ENCODE results near the gene METTL8. TPM values are rescaled to one million over a fixed set of nuclear protein-coding genes. Genes with fewer than 3 reads are reported as not detected.

The METTL8 gene
- total and polyA plus RNA-seq, 2 of the 13 experiments (the other 11 are each of a cell fraction or from before 2014, with no cell fraction given) = 18.6 to 68.2 TPM

DNA sequence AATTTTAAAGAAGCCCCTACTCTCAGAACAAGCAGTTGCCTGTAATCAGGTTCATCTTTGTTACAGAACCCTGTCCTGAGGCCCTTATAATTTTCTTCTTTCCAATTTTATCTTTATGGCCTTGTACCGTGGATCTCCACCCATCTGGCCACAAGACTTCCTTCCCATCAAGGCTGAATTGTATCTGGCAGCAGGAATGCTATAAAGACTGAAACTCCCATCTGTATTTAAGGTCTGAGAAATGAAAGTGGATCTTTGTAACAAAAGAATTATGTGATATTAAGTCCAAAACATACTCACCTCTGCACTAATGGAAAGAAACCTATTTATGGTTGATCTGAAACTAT lies 91.8 kb downstream of the METTL8 start:
- 96% methylated on average over 1 of the region's 1 CpG for WGBS (ENCODE audit: low lambda C conversion rate)
- TF ChIP-seq RARG (CRISPR knock-in tag; IDR thresholded peaks at IDR 0.05; ENCODE audit: low read depth) (no peak), TBL1XR1 (IDR thresholded peaks at IDR 0.05; ENCODE audit: borderline replicate concordance, low read length, partially characterized antibody) (no peak), KAT7 (CRISPR knock-in tag; IDR thresholded peaks at IDR 0.05; ENCODE audit: borderline replicate concordance) (no peak), SALL1 (CRISPR knock-in tag; IDR thresholded peaks at IDR 0.05) (no peak), SRF (IDR thresholded peaks at IDR 0.05; ENCODE audit: low read depth, low read length) (no peak), SIX4 (CRISPR knock-in tag; IDR thresholded peaks at IDR 0.05) (no peak), ZNF562 (CRISPR knock-in tag; IDR thresholded peaks at IDR 0.05; ENCODE audit: borderline replicate concordance) (no peak), ZNF337 (CRISPR knock-in tag; IDR thresholded peaks at IDR 0.05; ENCODE audit: borderline replicate concordance, low read depth) (no peak), ZNF709 (CRISPR knock-in tag; IDR thresholded peaks at IDR 0.05) (no peak), ZNF660 (CRISPR knock-in tag; IDR thresholded peaks at IDR 0.05; ENCODE audit: borderline replicate concordance, low read depth) (no peak), MTA3 (CRISPR knock-in tag; IDR thresholded peaks at IDR 0.05) (no peak), FLYWCH1 (CRISPR knock-in tag; IDR thresholded peaks at IDR 0.05) (no peak), ASH2L (IDR thresholded peaks at IDR 0.05; ENCODE audit: insufficient read length, low read depth, low read length) (no peak), HNRNPLL (IDR thresholded peaks at IDR 0.05; ENCODE audit: low read depth, low read length, poor library complexity, severe bottlenecking) (no peak)
- TF ChIP-seq, protein P1, sequence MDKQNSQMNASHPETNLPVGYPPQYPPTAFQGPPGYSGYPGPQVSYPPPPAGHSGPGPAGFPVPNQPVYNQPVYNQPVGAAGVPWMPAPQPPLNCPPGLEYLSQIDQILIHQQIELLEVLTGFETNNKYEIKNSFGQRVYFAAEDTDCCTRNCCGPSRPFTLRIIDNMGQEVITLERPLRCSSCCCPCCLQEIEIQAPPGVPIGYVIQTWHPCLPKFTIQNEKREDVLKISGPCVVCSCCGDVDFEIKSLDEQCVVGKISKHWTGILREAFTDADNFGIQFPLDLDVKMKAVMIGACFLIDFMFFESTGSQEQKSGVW (CRISPR knock-in tag; IDR thresholded peaks at IDR 0.05; ENCODE audit: borderline replicate concordance) = no peak
- TF ChIP-seq, protein P2, sequence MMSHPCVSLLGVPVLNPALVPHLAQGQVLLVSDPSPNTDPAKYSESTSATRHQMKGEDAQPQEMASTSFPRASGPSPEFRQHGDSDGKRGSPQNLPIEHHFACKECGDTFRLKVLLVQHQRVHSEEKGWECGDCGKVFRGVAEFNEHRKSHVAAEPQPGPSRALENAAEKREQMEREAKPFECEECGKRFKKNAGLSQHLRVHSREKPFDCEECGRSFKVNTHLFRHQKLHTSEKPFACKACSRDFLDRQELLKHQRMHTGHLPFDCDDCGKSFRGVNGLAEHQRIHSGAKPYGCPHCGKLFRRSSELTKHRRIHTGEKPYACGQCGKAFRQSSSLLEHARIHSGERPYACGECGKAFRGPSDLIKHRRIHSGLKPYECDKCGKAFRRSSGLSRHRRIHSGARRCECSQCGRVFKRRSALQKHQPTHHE (CRISPR knock-in tag; IDR thresholded peaks at IDR 0.05; ENCODE audit: borderline replicate concordance) = no peak
- no TSS peak for BruUV-seq (replicated peaks)

More for the DNA sequence above, 91.8 kb downstream of the METTL8 start:
- no peak overlapping the region for H3K9ac ChIP-seq (ENCODE audit: insufficient read depth, low read depth, low read length)
- FAIRE-seq (no peak), DNase-seq (ENCODE audit: low spot score) (no peak), ATAC-seq (no peak)
- in situ Hi-C loops (cut with HindIII; ENCODE audit: extremely low pct_ligation_motif_present, low pct_unique_long_range_greater_than_20kb) = no loop called here
- H2AFZ ChIP-seq (ENCODE audit: low read length) = no peak overlapping the region
- H3K36me3 ChIP-seq (replicated peaks in 1 of 2; ENCODE audit: control insufficient read depth in 1 of 2, insufficient read depth in 2 of 2, low read length in 2 of 2) = no peaks in the 10 kb centered on the region; a peak in 2 of 5 replicates
- H3K9me3 ChIP-seq (ENCODE audit: low read length) = no peaks in the 10 kb centered on the region
- no peaks in the 10 kb centered on the region; the same call in 1 of the 2 replicates for H4K20me1 ChIP-seq (ENCODE audit: insufficient read depth, low read length)
- no peaks in the 10 kb centered on the region for H3K27me3 ChIP-seq (ENCODE audit: control insufficient read depth in 1 of 2, insufficient read depth in 2 of 2, low read length in 2 of 2)
- no peaks in the 10 kb centered on the region for H3K4me1 ChIP-seq (ENCODE audit: insufficient read depth, low read length)
- POLR2A ChIA-PET = no interaction called here
- H3K27ac ChIP-seq (ENCODE audit: extremely low read length, insufficient read depth, low read length) = no peak overlapping the region
- CTCF ChIA-PET (ENCODE audit: low intra/inter-chr PET ratio, low total read pairs) = no interaction called here
- intact Hi-C loops (cut with micrococcal nuclease; ENCODE audit: unreplicated experiment) = no loop called here
- H3K79me2 ChIP-seq (ENCODE audit: insufficient read depth, low read length) = no peaks in the 10 kb centered on the region
- no peak overlapping the region for H3K4me3 ChIP-seq (replicated peaks in 1 of 3; ENCODE audit: insufficient read depth in 1 of 3, low read depth in 2 of 3, low read length in 3 of 3)
- no peak overlapping the region for H3K4me2 ChIP-seq (ENCODE audit: low read depth, low read length)

All from HepG2 (cell line).